ENCODE results near the gene NKX3-2. TPM values are rescaled to one million over a fixed set of nuclear protein-coding genes. Genes with fewer than 3 reads are reported as not detected.
A peak's percentile ranks its signal among the peaks of the same experiment; 100 is the strongest.

NKX3-2 gene
- total and polyA plus RNA-seq, 2 of the 4 experiments (the other 2 are of a cell fraction): 0.05 TPM; not detected in 1

GRCh38 chr4:13535118-13535517 lies 9.2 kb downstream of the NKX3-2 start:
- Histone ChIP-seq H2AFZ (replicated peaks; ENCODE audit: low read length, poor library complexity) (peak overlapping the region; percentile 49), H2AK5ac (ENCODE audit: low read depth, low read length) (no peak overlapping the region), H2AK9ac (replicated peaks; ENCODE audit: low read depth, low read length, poor library complexity) (no peak overlapping the region), H2BK120ac (ENCODE audit: low read depth, low read length) (no peak overlapping the region), H2BK15ac (ENCODE audit: low read depth, low read length) (no peak overlapping the region), H2BK20ac (ENCODE audit: low read depth, low read length) (no peak overlapping the region), H3K27ac (ENCODE audit: insufficient read depth, low read length) (no peak overlapping the region), H4K8ac (ENCODE audit: low read depth in 2 of 2, low read length in 2 of 2) (no peak overlapping the region), H4K20me1 (ENCODE audit: insufficient read depth, low read length) (no peaks in the 10 kb centered on the region), H3K27me3 (ENCODE audit: control insufficient read depth, insufficient read depth, low read length) (peaks cover 96% of the 10 kb centered on the region), H3K9me1 (ENCODE audit: insufficient read depth, low read length) (no peaks in the 10 kb centered on the region), H3K4me2 (ENCODE audit: low read depth, low read length) (no peak overlapping the region), H4K5ac (ENCODE audit: low read depth, low read length) (no peak overlapping the region), H2BK5ac (ENCODE audit: low read depth, low read length, poor library complexity, severe bottlenecking) (no peak overlapping the region), H3K9me3 (ENCODE audit: control insufficient read depth, insufficient read depth, low read length) (peaks cover 15% of the 10 kb centered on the region), H3K14ac (replicated peaks; ENCODE audit: low read depth, low read length) (no peak overlapping the region), H4K91ac (ENCODE audit: insufficient read depth, low read depth, low read length) (no peak overlapping the region), H3K36me3 (ENCODE audit: control insufficient read depth, insufficient read depth, low read length) (no peaks in the 10 kb centered on the region), H3K4me1 (ENCODE audit: control insufficient read depth, insufficient read depth, low read length) (no peaks in the 10 kb centered on the region), H3K9ac (ENCODE audit: low read depth, low read length) (no peak overlapping the region), H3K23ac (ENCODE audit: low read depth, low read length) (no peak overlapping the region), H3K4me3 (ENCODE audit: insufficient read depth, low read depth, low read length) (no peak overlapping the region), H3K18ac (ENCODE audit: low read depth, low read length) (no peak overlapping the region), H3K79me1 (ENCODE audit: low read depth in 1 of 2, low read length in 2 of 2) (no peaks in the 10 kb centered on the region), H3K4ac (ENCODE audit: low read depth, low read length) (no peak overlapping the region), H3K56ac (ENCODE audit: extremely low read depth, insufficient read depth, low read length) (no peak overlapping the region)
- CTCF ChIA-PET: interaction anchor here (0.7 kb wide), 1 partner anchor 1638 kb away, joined by 4 read pairs; no protein-coding TSS in a partner anchor
- no peak for ATAC-seq (ENCODE audit: low read depth)
- in situ Hi-C loops (cut with MboI; ENCODE audit: low sequenced_read_pairs) (no loop called here), dilution Hi-C loops (cut with HindIII; ENCODE audit: low sequenced_read_pairs, unreplicated experiment) (no loop called here), intact Hi-C loops (cut with micrococcal nuclease) (no loop called here)
- POLR2A ChIA-PET (ENCODE audit: unreplicated experiment): no interaction called here
- DNase-seq: no peak
- no peak for TF ChIP-seq CEBPB (IDR thresholded peaks at IDR 0.05; ENCODE audit: low read depth, low read length)
- no peak for TF ChIP-seq MXI1 (IDR thresholded peaks at IDR 0.05; ENCODE audit: borderline replicate concordance, low read depth, low read length)
- TF ChIP-seq POLR2A (IDR thresholded peaks at IDR 0.05; ENCODE audit: low read depth, low read length): no peak
- no peak for TF ChIP-seq BHLHE40 (IDR thresholded peaks at IDR 0.05; ENCODE audit: low read depth, low read length)
- TF ChIP-seq NFE2L2 (IDR thresholded peaks at IDR 0.05; ENCODE audit: low read depth, low read length): no peak
- WGBS, 2 experiments (ENCODE audit: extremely low coverage in 2 of 2, insufficient read length in 1 of 2): 12% methylated on average over 5 of the region's 18 CpGs; no CpG with 5 or more reads in 1 of the 2 experiments
- BruUV-seq (replicated peaks): no TSS peak
